C4-2B (cell line): ENCODE results near the gene ACSF3.

Experiments used
- CTCF ChIP-seq: fragments of 450-650 bp; conservative IDR thresholded peaks from 2 replicates; pipeline ENCODE4 v1.5.1; 2017; ENCODE audit warnings: mild to moderate bottlenecking
- ZFX ChIP-seq: fragments of 450-650 bp; IDR thresholded peaks from 2 replicates; pipeline ENCODE4 v1.6.1; 2017

- TF ChIP-seq CTCF (no peak), ZFX (no peak)
Observed at GRCh38 chr16:89113152-89113547, 19.5 kb downstream of the ACSF3 start.
